Right cardiac atrium (tissue), 5 donors: Measurements from ENCODE around the gene KCNQ5. TPM values are rescaled to one million over a fixed set of nuclear protein-coding genes. Genes with fewer than 3 reads are reported as not detected.

Source experiments
- ATAC-seq, 2 donors: fragments of 200-7000 bp; cut with Tn5 transposase; one replicate each; pipeline versions ENCODE4 v1.8.0 to v1.9.1; 2020; ENCODE audit warnings: moderate library complexity in 2 of 2, mild to moderate bottlenecking in 1 of 2
- DNase-seq, 3 donors: peaks; one replicate each; pipeline ENCODE4 v3.0.0-alpha.2; 2020
- H3K27ac ChIP-seq: one replicate; pipeline ENCODE4 v1.5.1; 2013; ENCODE audit warnings: mild to moderate bottlenecking, low read length, control low read depth, moderate library complexity
- H3K27me3 ChIP-seq: one replicate; pipeline ENCODE4 v1.6.1; 2013; ENCODE audit not compliant: control insufficient read depth, insufficient read depth
- H3K4me1 ChIP-seq: one replicate; pipeline ENCODE4 v1.6.1; 2013; ENCODE audit warnings: low read length; ENCODE audit not compliant: control insufficient read depth, insufficient read depth
- H3K4me3 ChIP-seq: one replicate; pipeline ENCODE4 v1.5.1; 2013; ENCODE audit warnings: low read length, control low read depth
- H3K9me3 ChIP-seq: one replicate; pipeline ENCODE4 v1.6.1; 2013; ENCODE audit warnings: low read length; ENCODE audit not compliant: control insufficient read depth
- WGBS: extraction: QIAGEN DNeasy Blood & Tissue Kit; methylation state at CpG from one replicate; pipeline ENCODE4 v1.1.7; 2013; 5-methylcytosine and 5-hydroxymethylcytosine counted together
- intact Hi-C, 4 donors: fragments of 100-400 bp; cut with DNase I; formaldehyde crosslinking; loops; one replicate each; pipeline versions ENCODE4 v1.11.0 to v1.14.0; 2022 to 2023
- polyA plus RNA-seq: library from polyadenylated mRNA; stranded (reverse); fragments of 200-250 nt; gene quantifications from one replicate; pipeline ENCODE4 v1.2.3, GENCODE V29; 2013
- total RNA-seq, 4 donors: library from RNA; stranded (reverse); fragmentation: NEBNext Ultra II Directional; extraction: Animal tissue kit (Norgen Biotek cat#: 25700); gene quantifications; one replicate each; pipeline ENCODE4 v1.2.1, GENCODE V29; 2021
- donor health status: healthy with polysubstance abuse.
- donor health status: DM: no; HTN: yes; CAD: no.
- donor health status: DM: no; HTN: no; CAD: no.
- donor health status: DM: no; HTN: yes; CAD: no; lungs with severe emphysema.
- donor health status: DM: yes; HTN: yes; CAD: no.

The KCNQ5 gene
- total and polyA plus RNA-seq, 5 donors: 0.20 to 0.68 (median 0.36) TPM; not detected in 1

DNA sequence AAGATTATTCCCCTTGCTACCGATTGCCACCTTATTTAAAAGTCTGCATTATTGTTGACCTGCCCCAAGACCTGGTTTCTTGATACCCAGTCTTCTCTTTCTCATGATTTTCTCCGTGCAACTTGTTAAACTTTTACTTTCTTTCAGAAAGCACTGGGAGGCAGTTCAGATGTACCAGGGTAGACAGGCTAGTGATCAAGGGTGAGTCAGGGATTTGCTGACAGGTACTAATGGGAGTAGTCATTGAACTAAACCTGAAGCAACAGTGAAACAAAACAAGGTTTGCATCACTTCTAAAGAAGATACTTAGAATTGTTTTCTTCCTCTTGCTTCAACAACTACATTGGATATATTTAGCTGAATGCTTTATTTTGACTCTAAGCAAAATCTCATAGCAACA, 124.4 kb downstream of the KCNQ5 start:
- intact Hi-C loops: no loop called here
- WGBS: 74% methylated on average over 2 of the region's 2 CpGs
- H3K4me1 ChIP-seq: peaks cover 1% of the 10 kb centered on the region
- DNase-seq (no peak), ATAC-seq (no peak)
- no peak overlapping the region for H3K4me3 ChIP-seq
- no peak overlapping the region for H3K27ac ChIP-seq
- no peaks in the 10 kb centered on the region for H3K27me3 ChIP-seq
- H3K9me3 ChIP-seq: no peaks in the 10 kb centered on the region

- 15% methylated on average over 1 of the region's 1 CpG for WGBS
- peak in 1 of 2 donors; percentile 56 for ATAC-seq
These were observed 126.9 kb downstream of the KCNQ5 start for GRCh38 chr6:72748759-72749158.

DNA sequence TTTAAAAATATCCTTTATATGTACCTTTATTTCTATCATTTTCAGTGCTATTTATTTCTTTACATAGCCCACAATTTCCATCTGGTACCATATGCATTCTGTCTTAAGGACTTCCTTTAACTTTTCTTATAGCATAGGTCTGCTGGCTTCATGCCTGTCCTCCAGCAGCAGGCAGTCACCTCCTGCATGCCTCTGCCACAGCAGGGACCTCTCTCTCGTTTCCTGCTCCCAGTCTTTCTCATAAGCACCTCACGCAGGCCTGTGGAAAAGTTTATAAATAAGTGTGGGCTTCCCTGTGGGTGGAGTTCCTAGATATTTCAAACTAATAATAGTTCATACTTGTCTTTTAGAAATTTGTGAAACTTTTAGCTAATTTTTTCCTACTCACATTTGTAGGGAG, 133.9 kb downstream of the KCNQ5 start:
- Histone ChIP-seq H3K27me3 (no peaks in the 10 kb centered on the region), H3K27ac (no peak overlapping the region), H3K9me3 (no peaks in the 10 kb centered on the region), H3K4me3 (no peak overlapping the region), H3K4me1 (no peaks in the 10 kb centered on the region)
- WGBS: 48% methylated on average over 2 of the region's 2 CpGs
- ATAC-seq: no peak
- intact Hi-C loops: no loop called here
- no peak for DNase-seq

More at GRCh38 chr6:72748759-72749158, 126.9 kb downstream of the KCNQ5 start:
- H3K27ac ChIP-seq: no peak overlapping the region
- H3K4me1 ChIP-seq: peaks cover 1% of the 10 kb centered on the region
- H3K9me3 ChIP-seq: no peaks in the 10 kb centered on the region
- intact Hi-C loops: no loop called here
- no peak overlapping the region for H3K4me3 ChIP-seq
- H3K27me3 ChIP-seq: no peaks in the 10 kb centered on the region
- no peak for DNase-seq

- Histone ChIP-seq H3K4me1 (no peaks in the 10 kb centered on the region), H3K27ac (no peak overlapping the region), H3K27me3 (no peaks in the 10 kb centered on the region), H3K4me3 (no peak overlapping the region), H3K9me3 (no peaks in the 10 kb centered on the region)
- intact Hi-C loops: no loop called here
- no peak for DNase-seq
- ATAC-seq: no peak
- WGBS: 84% methylated on average over 3 of the region's 3 CpGs
These were observed 135.2 kb downstream of the KCNQ5 start for GRCh38 chr6:72757048-72757447.

- ATAC-seq: no peak
- intact Hi-C loops: no loop called here
- 67% methylated on average over 1 of the region's 1 CpG for WGBS
- no peaks in the 10 kb centered on the region for H3K9me3 ChIP-seq
- H3K27ac ChIP-seq: no peak overlapping the region
- H3K27me3 ChIP-seq: no peaks in the 10 kb centered on the region
- no peak for DNase-seq
- H3K4me3 ChIP-seq: no peak overlapping the region
- H3K4me1 ChIP-seq: no peaks in the 10 kb centered on the region
These were observed 136.1 kb downstream of the KCNQ5 start for GRCh38 chr6:72757926-72758325.

- no peaks in the 10 kb centered on the region for H3K9me3 ChIP-seq
- DNase-seq (no peak), ATAC-seq (no peak)
- 72% methylated on average over 2 of the region's 2 CpGs for WGBS
- no peak overlapping the region for H3K4me3 ChIP-seq
- H3K27ac ChIP-seq: no peak overlapping the region
- H3K4me1 ChIP-seq: no peaks in the 10 kb centered on the region
- intact Hi-C loops: no loop called here
- H3K27me3 ChIP-seq: no peaks in the 10 kb centered on the region
These were observed 137.0 kb downstream of the KCNQ5 start for GRCh38 chr6:72758901-72759300.

- Histone ChIP-seq H3K4me3 (no peak overlapping the region), H3K4me1 (no peaks in the 10 kb centered on the region), H3K27me3 (no peaks in the 10 kb centered on the region), H3K27ac (no peak overlapping the region), H3K9me3 (no peaks in the 10 kb centered on the region)
- WGBS: 19% methylated on average over 4 of the region's 4 CpGs
- no peak for DNase-seq
- peak in 1 of 2 donors; percentile 31 for ATAC-seq
- intact Hi-C loops: no loop called here
These were observed 138.4 kb downstream of the KCNQ5 start for GRCh38 chr6:72760114-72760793.

GRCh38 chr6:72761761-72762160, 139.9 kb downstream of the KCNQ5 start:
- whole genome bisulfite sequencing: 50% methylated on average over 5 of the region's 5 CpGs
- Histone ChIP-seq H3K9me3 (no peaks in the 10 kb centered on the region), H3K4me1 (no peaks in the 10 kb centered on the region), H3K27me3 (no peaks in the 10 kb centered on the region), H3K4me3 (no peak overlapping the region), H3K27ac (no peak overlapping the region)
- no peak for DNase-seq
- intact Hi-C loops: no loop called here
- no peak for ATAC-seq

GRCh38 chr6:72769459-72770125, 147.7 kb downstream of the KCNQ5 start:
- Histone ChIP-seq H3K9me3 (no peaks in the 10 kb centered on the region), H3K4me3 (no peak overlapping the region), H3K27me3 (no peaks in the 10 kb centered on the region), H3K4me1 (no peaks in the 10 kb centered on the region), H3K27ac (no peak overlapping the region)
- DNase-seq (no peak), ATAC-seq (no peak)
- intact Hi-C loops: no loop called here
- WGBS: 86% methylated on average over 1 of the region's 1 CpG

DNA sequence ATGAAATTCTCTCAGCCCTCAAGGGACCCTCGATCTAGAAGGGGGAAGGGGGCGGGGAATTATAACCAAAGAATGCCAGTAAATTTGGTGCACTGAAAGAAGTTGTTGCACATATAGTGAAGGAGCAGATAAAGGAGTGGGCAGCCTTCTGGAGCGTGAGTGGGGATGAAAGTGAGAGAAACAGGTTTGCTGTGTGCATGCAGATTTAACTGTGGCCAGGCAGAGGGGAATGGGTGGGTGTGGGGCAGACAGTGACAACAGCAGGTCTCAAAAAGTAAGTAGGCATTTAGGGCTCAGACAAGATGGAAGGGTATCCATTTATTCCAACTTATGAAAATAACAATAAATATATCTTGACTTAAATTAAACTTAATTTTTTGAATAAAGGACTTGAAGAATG, 149.1 kb downstream of the KCNQ5 start:
- intact Hi-C loops: no loop called here
- Histone ChIP-seq H3K27ac (no peak overlapping the region), H3K9me3 (no peaks in the 10 kb centered on the region), H3K4me3 (no peak overlapping the region), H3K4me1 (no peaks in the 10 kb centered on the region), H3K27me3 (no peaks in the 10 kb centered on the region)
- WGBS: 72% methylated on average over 3 of the region's 3 CpGs
- ATAC-seq: no peak
- DNase-seq: no peak

DNA sequence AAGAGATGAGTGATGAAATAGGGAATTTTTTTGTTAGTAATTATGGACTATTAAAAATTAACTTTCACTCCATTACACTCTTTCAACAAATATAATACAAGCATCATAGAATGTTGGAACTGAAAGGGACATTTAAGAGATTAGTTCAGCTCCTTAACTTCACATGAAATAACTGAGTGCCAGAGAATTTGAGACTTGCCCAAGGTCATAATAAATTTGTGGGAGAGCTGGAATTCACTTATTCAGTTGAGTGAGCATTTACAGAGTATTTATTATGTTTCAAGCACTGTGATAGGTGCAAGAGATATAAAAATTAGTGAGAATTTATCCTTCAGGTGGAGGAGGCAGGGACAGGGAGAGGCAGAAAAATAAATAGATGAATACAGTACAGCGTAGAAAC, 154.6 kb downstream of the KCNQ5 start:
- 89% methylated on average over 1 of the region's 1 CpG for WGBS
- ATAC-seq (no peak), DNase-seq (no peak)
- no peak overlapping the region for H3K27ac ChIP-seq
- no peaks in the 10 kb centered on the region for H3K4me1 ChIP-seq
- H3K4me3 ChIP-seq: no peak overlapping the region
- no peaks in the 10 kb centered on the region for H3K9me3 ChIP-seq
- intact Hi-C loops: no loop called here
- H3K27me3 ChIP-seq: no peaks in the 10 kb centered on the region
